Natural killer cell treated with Interleukin-12 subunit alpha and Interleukin-12 subunit beta and Interleukin-15 and Interleukin-18, amount 100 ng/mL, for 72 hours (primary cell): ENCODE measurements around the gene TUSC2. TPM values are rescaled to one million over a fixed set of nuclear protein-coding genes. Genes with fewer than 3 reads are reported as not detected.

Source experiments
- ATAC-seq, 2 donors: fragments of 150-1000 bp; cut with Tn5 transposase in 1 of 2; sonication (Bioruptor Pico), chemical (Tn5 transposase) in 1 of 2; 2 replicates each; pipeline ENCODE4 v1.10.0; 2021
- DNase-seq: peaks from one replicate; pipeline ENCODE4 v3.0.0; 2022; ENCODE audit warnings: low spot score
- H3K27ac Mint-ChIP-seq, 2 donors: 1 replicate in 1 of 2; 2 replicates in 1 of 2; pipeline ENCODE4 v1.8.0; 2022; ENCODE audit warnings: mixed read lengths in 2 of 2, mild to moderate bottlenecking in 1 of 2, moderate library complexity in 1 of 2
- H3K27me3 Mint-ChIP-seq, 2 donors: 1 replicate in 1 of 2; 2 replicates in 1 of 2; pipeline ENCODE4 v1.8.0; 2022; ENCODE audit warnings: mixed read lengths in 2 of 2
- H3K36me3 Mint-ChIP-seq: one replicate; pipeline ENCODE4 v1.8.0; 2022; ENCODE audit warnings: mixed read lengths
- H3K4me1 Mint-ChIP-seq, 2 donors: 1 replicate in 1 of 2; 2 replicates in 1 of 2; pipeline ENCODE4 v1.8.0; 2022; ENCODE audit warnings: low read depth in 2 of 2, mixed read lengths in 2 of 2, mild to moderate bottlenecking in 1 of 2
- H3K4me3 Mint-ChIP-seq: one replicate; pipeline ENCODE4 v1.8.0; 2022; ENCODE audit warnings: mixed read lengths
- H3K9me3 Mint-ChIP-seq: 2 replicates; pipeline ENCODE4 v1.8.0; 2022; ENCODE audit warnings: mixed read lengths
- total RNA-seq, 2 donors: library from RNA; stranded (reverse); gene quantifications; one replicate each; pipeline ENCODE4 v1.2.3, GENCODE V29; 2022

TUSC2 gene
- total RNA-seq, result 10 to 100 TPM; 26.9 to 31.9 TPM

- peak; percentile 96 to 98 for ATAC-seq
- Mint-ChIP-seq H3K27me3 (no peaks in the 10 kb centered on the region), H3K4me3 (peak within 1 kb of the TSS; percentile 81), H3K27ac (peak within 1 kb of the TSS; percentile 64 to 89), H3K4me1 (peaks cover 0 to 21% of the 10 kb centered on the region in 2 donors), H3K36me3 (no peaks in the 10 kb centered on the region), H3K9me3 (no peaks in the 10 kb centered on the region)
- peak; percentile 95 for DNase-seq
Observed at GRCh38 chr3:50327943-50328691, at the start of gene TUSC2. TSS of gene TUSC2 (minus strand) at chr3:50328223. CDS start at chr3:50328099, 124 bp downstream.

- no peaks in the 10 kb centered on the region for H3K9me3 Mint-ChIP-seq
- ATAC-seq, result no peak
- H3K27ac Mint-ChIP-seq, result no peak overlapping the region
- H3K36me3 Mint-ChIP-seq, result no peaks in the 10 kb centered on the region
- peaks cover 0 to 10% of the 10 kb centered on the region in 2 donors for H3K4me1 Mint-ChIP-seq
- peaks cover 0 to 2% of the 10 kb centered on the region in 2 donors for H3K27me3 Mint-ChIP-seq
- no peak overlapping the region for H3K4me3 Mint-ChIP-seq
- no peak for DNase-seq
Observed at GRCh38 chr3:50375258-50375931, 47.4 kb upstream of the TUSC2 start.

GRCh38 chr3:50374363-50375257 lies 46.6 kb upstream of the TUSC2 start:
- peaks cover 0 to 2% of the 10 kb centered on the region in 2 donors for H3K27me3 Mint-ChIP-seq
- H3K4me1 Mint-ChIP-seq, result peaks cover 0 to 10% of the 10 kb centered on the region in 2 donors

GRCh38 chr3:50373146-50374051 lies 45.4 kb upstream of the TUSC2 start:
- Mint-ChIP-seq H3K27me3 (peaks cover 0 to 2% of the 10 kb centered on the region in 2 donors), H3K4me1 (peaks cover 0 to 10% of the 10 kb centered on the region in 2 donors)

More at GRCh38 chr3:50374363-50375257, 46.6 kb upstream of the TUSC2 start:
- Mint-ChIP-seq H3K36me3 (no peaks in the 10 kb centered on the region), H3K27ac (no peak overlapping the region), H3K4me3 (no peak overlapping the region), H3K9me3 (no peaks in the 10 kb centered on the region)
- DNase-seq (no peak), ATAC-seq (no peak)

GRCh38 chr3:50372349-50372748 lies 44.3 kb upstream of the TUSC2 start:
- Mint-ChIP-seq H3K9me3 (no peaks in the 10 kb centered on the region), H3K4me3 (no peak overlapping the region), H3K27me3 (peaks cover 0 to 2% of the 10 kb centered on the region in 2 donors), H3K4me1 (peaks cover 0 to 10% of the 10 kb centered on the region in 2 donors), H3K27ac (peak overlapping the region in 1 of 2 donors; percentile 19), H3K36me3 (no peaks in the 10 kb centered on the region)
- DNase-seq (no peak), ATAC-seq (no peak)

More at GRCh38 chr3:50373146-50374051, 45.4 kb upstream of the TUSC2 start:
- Mint-ChIP-seq H3K36me3 (no peaks in the 10 kb centered on the region), H3K9me3 (no peaks in the 10 kb centered on the region), H3K27ac (peak overlapping the region in 1 of 2 donors; percentile 19), H3K4me3 (no peak overlapping the region)
- ATAC-seq (no peak), DNase-seq (no peak)

- no peak overlapping the region for H3K4me3 Mint-ChIP-seq
- no peak for DNase-seq
- H3K27me3 Mint-ChIP-seq, result peaks cover 0 to 2% of the 10 kb centered on the region in 2 donors
- no peak for ATAC-seq
- H3K9me3 Mint-ChIP-seq, result no peaks in the 10 kb centered on the region
- H3K4me1 Mint-ChIP-seq, result peaks cover 0 to 10% of the 10 kb centered on the region in 2 donors
- no peak overlapping the region for H3K27ac Mint-ChIP-seq
- no peaks in the 10 kb centered on the region for H3K36me3 Mint-ChIP-seq
Observed at GRCh38 chr3:50371133-50371685, 43.2 kb upstream of the TUSC2 start.

- peaks cover 0 to 2% of the 10 kb centered on the region in 2 donors for H3K27me3 Mint-ChIP-seq
- peaks cover 0 to 10% of the 10 kb centered on the region in 2 donors for H3K4me1 Mint-ChIP-seq
- H3K36me3 Mint-ChIP-seq, result no peaks in the 10 kb centered on the region
- H3K27ac Mint-ChIP-seq, result no peak overlapping the region
- H3K9me3 Mint-ChIP-seq, result no peaks in the 10 kb centered on the region
- H3K4me3 Mint-ChIP-seq, result no peak overlapping the region
- DNase-seq (no peak), ATAC-seq (no peak)
Observed at GRCh38 chr3:50370594-50370993, 42.6 kb upstream of the TUSC2 start.

- H3K4me1 Mint-ChIP-seq, result peaks cover 0 to 10% of the 10 kb centered on the region in 2 donors
- ATAC-seq (no peak), DNase-seq (no peak)
- no peak overlapping the region for H3K4me3 Mint-ChIP-seq
- peaks cover 0 to 2% of the 10 kb centered on the region in 2 donors for H3K27me3 Mint-ChIP-seq
- no peaks in the 10 kb centered on the region for H3K36me3 Mint-ChIP-seq
- peak overlapping the region in 1 of 2 donors; percentile 31 for H3K27ac Mint-ChIP-seq
- no peaks in the 10 kb centered on the region for H3K9me3 Mint-ChIP-seq
Observed at GRCh38 chr3:50369012-50369670, 41.1 kb upstream of the TUSC2 start.

- Mint-ChIP-seq H3K4me1 (peaks cover 0 to 5% of the 10 kb centered on the region in 2 donors), H3K9me3 (no peaks in the 10 kb centered on the region), H3K27ac (peak overlapping the region; percentile 33 to 37), H3K4me3 (peak overlapping the region; percentile 73), H3K27me3 (no peaks in the 10 kb centered on the region), H3K36me3 (no peaks in the 10 kb centered on the region)
- DNase-seq (no peak), ATAC-seq (no peak)
Observed at GRCh38 chr3:50365842-50366220, 37.8 kb upstream of the TUSC2 start.

GRCh38 chr3:50365080-50365841 lies 37.2 kb upstream of the TUSC2 start:
- no peaks in the 10 kb centered on the region for H3K27me3 Mint-ChIP-seq
- H3K27ac Mint-ChIP-seq, result peak overlapping the region; percentile 33 to 37
- peak overlapping the region; percentile 73 for H3K4me3 Mint-ChIP-seq
- no peaks in the 10 kb centered on the region for H3K36me3 Mint-ChIP-seq
- DNase-seq (peak; percentile 92), ATAC-seq (peak; percentile 95 to 96)
- peaks cover 0 to 5% of the 10 kb centered on the region in 2 donors for H3K4me1 Mint-ChIP-seq
- no peaks in the 10 kb centered on the region for H3K9me3 Mint-ChIP-seq

GRCh38 chr3:50364573-50365079 lies 36.6 kb upstream of the TUSC2 start:
- no peaks in the 10 kb centered on the region for H3K27me3 Mint-ChIP-seq
- H3K4me1 Mint-ChIP-seq, result peaks cover 5 to 10% of the 10 kb centered on the region in 2 donors
- H3K4me3 Mint-ChIP-seq, result peak overlapping the region; percentile 73
- no peak for DNase-seq
- peak overlapping the region in 1 of 2 donors; percentile 29 for H3K27ac Mint-ChIP-seq
- H3K9me3 Mint-ChIP-seq, result no peaks in the 10 kb centered on the region
- ATAC-seq, result peak; percentile 43 to 54
- H3K36me3 Mint-ChIP-seq, result no peaks in the 10 kb centered on the region
